ENCODE data around the gene DENND1B. TPM values are rescaled to one million over a fixed set of nuclear protein-coding genes. Genes with fewer than 3 reads are reported as not detected.

Gene DENND1B
- polyA plus RNA-seq, 1 donor from 2014 or later: 12.4 TPM

DNA sequence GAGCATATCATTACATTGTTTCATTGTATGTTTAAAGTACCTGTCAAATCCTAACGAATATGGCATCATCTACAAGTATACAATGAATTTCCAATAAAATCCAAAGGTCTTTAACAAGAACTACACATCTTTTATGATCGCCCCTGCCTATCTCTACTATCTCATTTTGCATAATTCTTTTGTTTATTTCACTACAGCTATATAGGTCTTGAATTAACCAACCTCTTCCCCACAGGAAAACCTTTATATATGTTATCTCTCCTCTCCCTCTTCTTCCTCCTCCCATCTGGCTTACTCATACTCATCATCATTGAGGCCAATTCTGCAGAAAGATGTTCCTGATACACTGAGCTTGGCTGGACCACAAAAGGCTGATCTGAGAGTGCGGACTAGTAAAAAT is 175.5 kb downstream of the DENND1B start:
- H3F3A ChIP-seq (ENCODE audit: insufficient read depth, low read length, poor library complexity, severe bottlenecking): no peaks in the 10 kb centered on the region
- H2AFZ ChIP-seq (ENCODE audit: low read depth, low read length): no peak overlapping the region
- no peaks in the 10 kb centered on the region for H4K20me1 ChIP-seq (ENCODE audit: insufficient read depth)
- H3K9ac ChIP-seq (ENCODE audit: low read length): no peak overlapping the region
- no peaks in the 10 kb centered on the region for H3K79me2 ChIP-seq (replicated peaks; ENCODE audit: insufficient read depth, low read length)
- H3K4me2 ChIP-seq (ENCODE audit: low read length): no peak overlapping the region
- no peak overlapping the region for H3K27ac ChIP-seq (ENCODE audit: low read length)
- TF ChIP-seq CTCF (IDR thresholded peaks at IDR 0.05; ENCODE audit: poor library complexity, severe bottlenecking): no peak
- TF ChIP-seq SMC3 (conservative IDR thresholded peaks at IDR 0.05; ENCODE audit: poor library complexity): no peak
- no peak for TF ChIP-seq RAD21 (conservative IDR thresholded peaks at IDR 0.05)
- TF ChIP-seq EZH2 (IDR thresholded peaks at IDR 0.05; ENCODE audit: borderline replicate concordance, insufficient read depth, low read length, poor library complexity, severe bottlenecking): no peak
- no peak for TF ChIP-seq EP300 (conservative IDR thresholded peaks at IDR 0.05; ENCODE audit: poor library complexity, severe bottlenecking)
- no peak for TF ChIP-seq REST (IDR thresholded peaks at IDR 0.05; ENCODE audit: borderline replicate concordance)
- TF ChIP-seq TAF1 (IDR thresholded peaks at IDR 0.05; ENCODE audit: low read depth): no peak
- no peak for TF ChIP-seq POLR2AphosphoS5 (IDR thresholded peaks at IDR 0.05)
- TF ChIP-seq MXI1 (conservative IDR thresholded peaks at IDR 0.05; ENCODE audit: poor library complexity, severe bottlenecking): no peak
- no peak overlapping the region for H3K4me3 ChIP-seq (ENCODE audit: low read length)
- no peaks in the 10 kb centered on the region for H3K9me3 ChIP-seq (ENCODE audit: low read length)
- no peaks in the 10 kb centered on the region for H3K9me2 ChIP-seq (ENCODE audit: insufficient read depth, low read length)
- no peaks in the 10 kb centered on the region for H3K36me3 ChIP-seq (ENCODE audit: insufficient read depth, low read length)
- H3K27me3 ChIP-seq (ENCODE audit: insufficient read depth, low read depth, low read length): no peaks in the 10 kb centered on the region

DNA sequence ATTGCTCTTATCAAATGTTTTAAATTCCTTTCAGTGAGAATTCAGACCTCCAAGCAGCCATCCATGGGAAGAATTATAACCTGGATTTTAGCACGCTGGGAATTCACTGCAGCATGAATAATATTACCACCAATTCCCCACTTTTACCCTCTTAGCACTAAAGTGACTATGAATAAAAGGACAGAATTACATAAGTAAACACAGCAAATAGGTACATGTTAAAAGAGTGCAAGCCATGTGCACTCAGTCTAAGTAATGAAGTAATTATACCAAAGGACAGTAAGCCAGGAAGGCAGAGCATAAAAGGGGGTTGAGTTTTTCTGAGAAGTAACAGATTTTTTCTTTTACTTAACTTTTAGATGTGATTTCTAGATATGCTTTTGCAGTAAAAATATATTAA is 176.3 kb downstream of the DENND1B start:
- TF ChIP-seq CTCF (IDR thresholded peaks at IDR 0.05; ENCODE audit: poor library complexity, severe bottlenecking) (no peak), POLR2AphosphoS5 (IDR thresholded peaks at IDR 0.05) (no peak), REST (IDR thresholded peaks at IDR 0.05; ENCODE audit: borderline replicate concordance) (no peak), EP300 (conservative IDR thresholded peaks at IDR 0.05; ENCODE audit: poor library complexity, severe bottlenecking) (no peak), SMC3 (conservative IDR thresholded peaks at IDR 0.05; ENCODE audit: poor library complexity) (no peak), MXI1 (conservative IDR thresholded peaks at IDR 0.05; ENCODE audit: poor library complexity, severe bottlenecking) (no peak), RAD21 (conservative IDR thresholded peaks at IDR 0.05) (no peak), EZH2 (IDR thresholded peaks at IDR 0.05; ENCODE audit: borderline replicate concordance, insufficient read depth, low read length, poor library complexity, severe bottlenecking) (no peak), TAF1 (IDR thresholded peaks at IDR 0.05; ENCODE audit: low read depth) (no peak)
- Histone ChIP-seq H3K9me3 (ENCODE audit: low read length) (no peaks in the 10 kb centered on the region), H4K20me1 (ENCODE audit: insufficient read depth) (no peaks in the 10 kb centered on the region), H2AFZ (ENCODE audit: low read depth, low read length) (no peak overlapping the region), H3K9me2 (ENCODE audit: insufficient read depth, low read length) (no peaks in the 10 kb centered on the region), H3K27me3 (ENCODE audit: insufficient read depth, low read depth, low read length) (no peaks in the 10 kb centered on the region), H3K4me2 (ENCODE audit: low read length) (no peak overlapping the region), H3K4me3 (ENCODE audit: low read length) (no peak overlapping the region), H3F3A (ENCODE audit: insufficient read depth, low read length, poor library complexity, severe bottlenecking) (no peaks in the 10 kb centered on the region), H3K27ac (ENCODE audit: low read length) (no peak overlapping the region), H3K9ac (ENCODE audit: low read length) (no peak overlapping the region), H3K36me3 (ENCODE audit: insufficient read depth, low read length) (no peaks in the 10 kb centered on the region), H3K79me2 (replicated peaks; ENCODE audit: insufficient read depth, low read length) (no peaks in the 10 kb centered on the region)

Data from neural cell (in vitro differentiated cells).